ENCODE measurements around the gene NELFCD. TPM values are rescaled to one million over a fixed set of nuclear protein-coding genes. Genes with fewer than 3 reads are reported as not detected.
A peak's percentile ranks its signal among the peaks of the same experiment; 100 is the strongest.

The NELFCD gene, protein sequence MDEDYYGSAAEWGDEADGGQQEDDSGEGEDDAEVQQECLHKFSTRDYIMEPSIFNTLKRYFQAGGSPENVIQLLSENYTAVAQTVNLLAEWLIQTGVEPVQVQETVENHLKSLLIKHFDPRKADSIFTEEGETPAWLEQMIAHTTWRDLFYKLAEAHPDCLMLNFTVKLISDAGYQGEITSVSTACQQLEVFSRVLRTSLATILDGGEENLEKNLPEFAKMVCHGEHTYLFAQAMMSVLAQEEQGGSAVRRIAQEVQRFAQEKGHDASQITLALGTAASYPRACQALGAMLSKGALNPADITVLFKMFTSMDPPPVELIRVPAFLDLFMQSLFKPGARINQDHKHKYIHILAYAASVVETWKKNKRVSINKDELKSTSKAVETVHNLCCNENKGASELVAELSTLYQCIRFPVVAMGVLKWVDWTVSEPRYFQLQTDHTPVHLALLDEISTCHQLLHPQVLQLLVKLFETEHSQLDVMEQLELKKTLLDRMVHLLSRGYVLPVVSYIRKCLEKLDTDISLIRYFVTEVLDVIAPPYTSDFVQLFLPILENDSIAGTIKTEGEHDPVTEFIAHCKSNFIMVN
- total RNA-seq (2021) (164 and 174 TPM in 2 replicates), Bru-seq, nascent RNA (percentile 91 among the genes with signal in this experiment), BruChase-seq, experiment 1, labeled RNA remaining after a 2-hour chase (percentile 92 among the genes with signal in this experiment), BruChase-seq, experiment 2, labeled RNA remaining after a 6-hour chase (percentile 96 among the genes with signal in this experiment)
- long read RNA-seq, transcript NELFCD-213 (15 exons, 2,305 nt), result major isoform, 321 of 442 reads
- long read RNA-seq, partial matches to known transcripts, result 34 of 442 reads
- long read RNA-seq, other reads (novel, unspliced or antisense), result 83 of 442 reads

DNA sequence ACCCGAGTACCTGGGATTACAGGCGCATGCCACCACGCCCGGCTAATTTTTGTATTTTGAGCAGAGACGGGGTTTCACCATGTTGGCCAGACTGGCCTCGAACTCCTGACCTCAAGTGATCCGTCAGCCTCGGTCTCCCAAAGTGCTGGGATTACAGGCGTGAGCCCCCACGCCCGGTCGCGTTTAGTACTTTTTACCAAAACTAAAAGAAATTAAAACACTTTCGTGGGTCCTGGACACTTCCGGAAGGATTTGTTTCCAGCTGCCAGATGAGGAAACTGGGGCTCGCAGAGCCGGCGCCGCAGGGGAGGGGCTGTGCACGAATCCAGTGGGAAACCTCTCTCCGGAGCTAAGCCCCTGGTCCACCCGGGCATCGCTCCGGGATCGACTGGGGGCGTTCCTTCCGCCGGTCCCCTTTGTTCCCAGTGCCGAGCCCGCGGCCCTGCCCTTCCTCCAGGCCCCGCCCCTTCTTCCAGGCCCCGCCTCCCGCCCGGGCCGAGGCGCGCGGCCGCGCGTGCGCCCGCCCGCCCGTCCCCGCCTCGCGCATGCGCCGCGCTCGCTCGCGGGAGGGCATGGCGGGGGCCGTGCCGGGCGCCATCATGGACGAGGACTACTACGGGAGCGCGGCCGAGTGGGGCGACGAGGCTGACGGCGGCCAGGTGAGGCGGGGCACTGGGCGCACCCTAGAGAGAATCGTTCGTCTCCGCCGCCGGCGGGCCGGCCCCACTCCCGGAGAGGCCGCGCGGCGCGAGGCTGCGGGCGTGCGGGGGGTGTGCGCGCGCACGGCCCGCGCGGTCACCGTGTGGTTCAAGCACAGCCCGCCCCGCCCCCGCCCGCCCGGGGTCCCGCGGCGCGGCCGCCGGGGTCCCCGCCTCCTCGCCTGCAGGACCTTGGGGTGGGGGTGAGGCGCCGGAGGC, at the start of gene NELFCD:
Gene NELFCD (plus strand): TSS at position 546 of the 917 bp plus-strand sequence. CDS start 54 bp downstream, at position 600.
- Histone ChIP-seq H3K9me3 (ENCODE audit: low read depth, low read length, poor library complexity, severe bottlenecking) (no peaks in the 10 kb centered on the region), H3K36me3 (ENCODE audit: insufficient read depth, low read length, poor library complexity, severe bottlenecking) (peaks cover 4% of the 10 kb centered on the region), H3K4me1 (ENCODE audit: insufficient read depth, low read length, poor library complexity, severe bottlenecking) (peaks cover 10% of the 10 kb centered on the region), H3K4me3 (ENCODE audit: low read depth, low read length, poor library complexity, severe bottlenecking) (peak within 1 kb of the TSS; percentile 83), H3K27me3 (replicated peaks; ENCODE audit: insufficient read depth, low read depth, low read length, poor library complexity) (no peaks in the 10 kb centered on the region), H3K27ac (ENCODE audit: low read depth, low read length, poor library complexity, severe bottlenecking) (peak within 1 kb of the TSS; percentile 72)
- peak; percentile 92 for DNase-seq (ENCODE audit: low spot score)
- POLR2A ChIA-PET (ENCODE audit: low non-redundant PET), result interaction anchor here (0.6 kb wide), 2 partner anchors 54 to 205 kb away, joined by 3 to 4 read pairs; no protein-coding TSS in a partner anchor
- intact Hi-C loops (cut with micrococcal nuclease; ENCODE audit: unreplicated experiment), result loop anchor here (5.0 kb wide), 1 partner anchor 51 kb away; the partner anchor contains the start of gene ATP5F1E
- TF ChIP-seq, protein P1, sequence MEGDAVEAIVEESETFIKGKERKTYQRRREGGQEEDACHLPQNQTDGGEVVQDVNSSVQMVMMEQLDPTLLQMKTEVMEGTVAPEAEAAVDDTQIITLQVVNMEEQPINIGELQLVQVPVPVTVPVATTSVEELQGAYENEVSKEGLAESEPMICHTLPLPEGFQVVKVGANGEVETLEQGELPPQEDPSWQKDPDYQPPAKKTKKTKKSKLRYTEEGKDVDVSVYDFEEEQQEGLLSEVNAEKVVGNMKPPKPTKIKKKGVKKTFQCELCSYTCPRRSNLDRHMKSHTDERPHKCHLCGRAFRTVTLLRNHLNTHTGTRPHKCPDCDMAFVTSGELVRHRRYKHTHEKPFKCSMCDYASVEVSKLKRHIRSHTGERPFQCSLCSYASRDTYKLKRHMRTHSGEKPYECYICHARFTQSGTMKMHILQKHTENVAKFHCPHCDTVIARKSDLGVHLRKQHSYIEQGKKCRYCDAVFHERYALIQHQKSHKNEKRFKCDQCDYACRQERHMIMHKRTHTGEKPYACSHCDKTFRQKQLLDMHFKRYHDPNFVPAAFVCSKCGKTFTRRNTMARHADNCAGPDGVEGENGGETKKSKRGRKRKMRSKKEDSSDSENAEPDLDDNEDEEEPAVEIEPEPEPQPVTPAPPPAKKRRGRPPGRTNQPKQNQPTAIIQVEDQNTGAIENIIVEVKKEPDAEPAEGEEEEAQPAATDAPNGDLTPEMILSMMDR (conservative IDR thresholded peaks at IDR 0.05; ENCODE audit: low read depth, low read length), result no peak
- no peak for TF ChIP-seq EZH2 (IDR thresholded peaks at IDR 0.05; ENCODE audit: borderline replicate concordance, low read depth, low read length, poor library complexity, severe bottlenecking)
- no TSS peak for BruUV-seq (replicated peaks)
- CTCF ChIA-PET, result no interaction called here

DNA sequence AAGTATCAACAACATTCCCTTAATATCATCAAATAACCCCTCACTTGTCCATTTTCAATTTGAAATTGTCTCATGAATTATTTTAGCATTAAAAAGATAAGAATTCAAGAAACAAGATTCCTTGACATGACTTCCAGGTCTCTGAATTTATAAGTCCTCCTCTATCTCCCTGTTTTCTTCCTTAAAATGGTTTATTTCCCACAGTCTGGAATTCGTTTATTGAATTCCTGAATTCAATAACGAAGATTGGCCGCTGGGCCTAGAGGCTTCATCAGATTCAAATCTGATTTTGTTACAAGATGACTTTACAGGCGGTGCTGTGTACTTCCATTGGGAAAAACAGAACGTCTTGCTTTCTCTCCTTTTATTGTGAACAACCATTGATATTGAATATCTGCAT, 48.9 kb upstream of the NELFCD start:
- DNase-seq (ENCODE audit: low spot score), result no peak
- intact Hi-C loops (cut with micrococcal nuclease; ENCODE audit: unreplicated experiment), result no loop called here
- Histone ChIP-seq H3K4me3 (ENCODE audit: low read depth, low read length, poor library complexity, severe bottlenecking) (no peak overlapping the region), H3K27me3 (replicated peaks; ENCODE audit: insufficient read depth, low read depth, low read length, poor library complexity) (peaks cover 21% of the 10 kb centered on the region), H3K27ac (ENCODE audit: low read depth, low read length, poor library complexity, severe bottlenecking) (no peak overlapping the region), H3K9me3 (ENCODE audit: low read depth, low read length, poor library complexity, severe bottlenecking) (peaks cover 6% of the 10 kb centered on the region), H3K36me3 (ENCODE audit: insufficient read depth, low read length, poor library complexity, severe bottlenecking) (no peaks in the 10 kb centered on the region), H3K4me1 (ENCODE audit: insufficient read depth, low read length, poor library complexity, severe bottlenecking) (no peaks in the 10 kb centered on the region)
- ChIA-PET CTCF (no interaction called here), POLR2A (ENCODE audit: low non-redundant PET) (no interaction called here)
- no TSS peak for BruUV-seq (replicated peaks)
- TF ChIP-seq, protein P1 (conservative IDR thresholded peaks at IDR 0.05; ENCODE audit: low read depth, low read length), result no peak
- TF ChIP-seq EZH2 (IDR thresholded peaks at IDR 0.05; ENCODE audit: borderline replicate concordance, low read depth, low read length, poor library complexity, severe bottlenecking), result no peak

DNA sequence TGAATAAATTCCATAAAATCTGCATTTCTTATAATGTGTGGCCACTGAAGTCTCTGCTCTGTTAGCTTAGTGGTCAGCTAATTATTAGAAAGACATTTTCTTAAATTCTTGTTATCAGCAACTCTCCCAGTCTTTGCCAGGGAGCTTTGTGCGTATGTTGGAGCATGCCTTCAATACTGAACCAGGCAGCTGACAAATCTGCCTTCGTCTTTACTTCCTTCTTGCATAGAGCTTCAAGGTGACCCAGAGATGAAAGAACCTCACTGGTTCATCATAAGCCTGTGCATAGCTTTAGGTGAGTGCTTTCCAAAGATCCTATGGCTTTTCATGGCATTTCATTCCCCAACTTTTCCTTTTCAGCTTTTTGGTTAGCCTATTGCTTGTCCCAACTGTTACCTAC, 43.0 kb upstream of the NELFCD start:
- H3K9me3 ChIP-seq (ENCODE audit: low read depth, low read length, poor library complexity, severe bottlenecking), result peaks cover 6% of the 10 kb centered on the region
- H3K4me3 ChIP-seq (ENCODE audit: low read depth, low read length, poor library complexity, severe bottlenecking), result no peak overlapping the region
- TF ChIP-seq, protein P1 (conservative IDR thresholded peaks at IDR 0.05; ENCODE audit: low read depth, low read length), result no peak
- no peak for TF ChIP-seq EZH2 (IDR thresholded peaks at IDR 0.05; ENCODE audit: borderline replicate concordance, low read depth, low read length, poor library complexity, severe bottlenecking)
- H3K27me3 ChIP-seq (replicated peaks; ENCODE audit: insufficient read depth, low read depth, low read length, poor library complexity), result peaks cover 45% of the 10 kb centered on the region
- BruUV-seq (replicated peaks), result no TSS peak
- H3K4me1 ChIP-seq (ENCODE audit: insufficient read depth, low read length, poor library complexity, severe bottlenecking), result no peaks in the 10 kb centered on the region
- CTCF ChIA-PET, result no interaction called here
- H3K36me3 ChIP-seq (ENCODE audit: insufficient read depth, low read length, poor library complexity, severe bottlenecking), result no peaks in the 10 kb centered on the region
- H3K27ac ChIP-seq (ENCODE audit: low read depth, low read length, poor library complexity, severe bottlenecking), result no peak overlapping the region
- POLR2A ChIA-PET (ENCODE audit: low non-redundant PET), result no interaction called here
- DNase-seq (ENCODE audit: low spot score), result no peak
- intact Hi-C loops (cut with micrococcal nuclease; ENCODE audit: unreplicated experiment), result no loop called here
